Activated CD8-positive, alpha-beta memory T cell treated with anti-CD3 and anti-CD28 coated beads for 4 hours (primary cell): ENCODE data around the gene NR3C2.
A peak's percentile ranks its signal among the peaks of the same experiment; 100 is the strongest.

Experiments used
- DNase-seq, 2 donors: peaks; one replicate each; pipeline ENCODE4 v3.0.0-alpha.2; 2020; ENCODE audit warnings: low read depth in 2 of 2

NR3C2 gene

DNA sequence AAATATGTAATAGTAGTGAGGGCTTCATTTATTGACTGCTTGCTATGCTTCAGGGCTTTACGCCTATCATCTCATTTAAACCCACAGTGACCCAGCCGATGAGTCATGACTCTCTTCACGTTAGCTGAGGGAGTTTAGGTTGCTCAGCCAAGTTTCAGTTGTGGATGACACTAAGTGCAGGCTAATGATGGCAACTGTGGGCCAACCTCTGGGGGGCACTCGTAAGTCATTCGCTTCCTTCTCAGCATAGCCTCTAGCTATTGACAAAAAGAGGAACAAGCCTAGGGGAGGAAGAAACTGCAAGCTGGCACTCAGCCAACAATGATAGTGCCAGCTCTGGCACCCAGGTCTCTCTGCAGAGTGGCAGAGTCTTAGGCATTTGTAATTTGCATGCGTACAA, 385.3 kb downstream of the NR3C2 start:
- peak; percentile 42 to 58 for DNase-seq

DNA sequence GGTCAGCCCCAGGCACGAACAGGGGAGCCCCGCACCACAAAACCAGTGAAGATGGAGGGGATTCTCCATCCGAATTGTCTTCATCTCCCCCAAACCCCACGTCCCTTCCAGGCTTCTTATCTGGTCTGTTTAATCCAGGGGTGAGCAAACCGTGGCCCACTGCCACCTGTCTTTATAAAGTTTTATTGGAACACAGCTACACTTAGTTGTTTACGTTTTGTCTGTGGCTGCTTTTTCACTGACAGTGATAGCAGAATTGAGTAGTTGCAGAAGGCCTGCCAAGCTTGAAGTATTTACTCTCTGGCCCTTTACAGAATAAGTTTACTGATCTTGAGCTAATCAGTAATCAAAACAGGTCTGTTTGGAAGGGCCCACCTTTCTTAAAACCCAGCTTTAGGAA, 386.4 kb downstream of the NR3C2 start:
- no peak for DNase-seq

GRCh38 chr4:148054275-148054674, 387.9 kb downstream of the NR3C2 start:
- DNase-seq: no peak

DNA sequence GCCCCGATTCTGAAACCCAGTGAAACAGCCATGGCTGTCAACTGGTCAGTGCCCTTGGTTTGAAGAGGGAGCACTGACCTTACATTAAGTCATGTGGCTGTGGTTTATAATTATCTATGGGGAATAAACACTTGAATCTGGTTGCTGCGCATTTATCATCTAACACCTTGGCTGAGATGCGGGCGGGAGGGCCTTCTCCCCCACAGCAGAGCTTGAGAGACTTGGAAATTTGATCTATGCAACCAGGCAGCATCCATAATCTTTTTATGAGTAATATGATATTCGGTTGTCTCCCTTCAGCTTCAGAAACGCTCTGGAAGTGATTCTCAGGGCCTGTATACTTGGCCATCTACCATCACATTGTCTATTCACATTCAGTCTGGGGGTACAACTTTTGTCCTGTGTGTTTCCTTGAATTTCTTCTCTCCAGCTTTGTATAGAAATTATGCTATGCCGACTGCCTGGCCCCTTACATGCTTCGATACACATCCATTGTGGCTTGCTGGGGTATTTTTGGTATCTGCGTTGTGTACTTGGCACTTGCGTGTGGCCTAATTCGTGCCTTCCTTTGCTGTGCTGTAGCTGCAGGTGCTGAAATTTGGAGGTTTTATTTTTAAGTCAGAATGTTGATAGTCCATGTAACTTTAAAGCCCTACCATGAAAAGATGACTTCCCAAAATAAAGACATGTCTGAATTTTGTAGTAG, 388.8 kb downstream of the NR3C2 start:
- DNase-seq: no peak

DNA sequence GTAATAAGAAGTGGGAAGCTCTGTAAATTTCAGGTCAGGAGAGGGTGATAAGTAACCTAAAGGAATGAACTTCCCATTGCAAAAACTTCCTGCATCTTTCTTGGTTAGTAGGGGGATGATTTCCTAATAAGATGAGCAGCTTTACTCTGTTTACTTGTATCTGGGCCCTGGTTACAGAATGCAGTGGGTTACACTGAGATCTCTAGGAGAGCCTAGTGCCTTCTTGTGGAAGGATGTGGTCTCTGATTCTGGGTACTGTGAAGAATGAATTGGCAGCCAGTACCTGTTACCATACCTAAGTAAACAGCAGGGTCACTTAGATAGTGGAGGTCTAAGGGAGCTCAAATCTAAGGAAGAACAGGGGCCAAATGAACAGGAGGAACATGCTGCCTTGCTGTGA, 389.8 kb downstream of the NR3C2 start:
- DNase-seq: no peak

GRCh38 chr4:148051403-148051802, 390.8 kb downstream of the NR3C2 start:
- DNase-seq: no peak

GRCh38 chr4:148048598-148048997, 393.6 kb downstream of the NR3C2 start:
- DNase-seq: no peak

DNA sequence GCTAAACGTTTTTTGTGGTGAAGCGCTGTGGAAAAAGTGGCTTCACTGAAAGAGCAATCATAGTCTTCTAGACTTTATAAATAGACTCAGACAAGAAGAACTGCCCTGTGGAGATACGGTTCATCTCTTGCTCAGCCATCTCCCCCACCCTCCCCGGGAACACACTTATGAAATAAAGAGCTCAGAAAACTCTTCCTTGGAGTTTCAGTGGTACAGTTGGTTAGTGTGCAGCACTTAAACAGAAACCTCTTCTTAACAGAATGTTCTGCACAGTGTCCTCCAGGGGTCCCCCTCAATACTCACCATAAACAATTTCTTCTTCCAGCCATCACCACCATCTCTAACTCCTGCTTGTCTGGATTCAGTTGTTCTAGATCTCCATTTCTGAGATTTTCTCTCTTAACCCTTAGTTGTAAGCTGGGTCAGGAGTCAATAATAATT, 397.3 kb downstream of the NR3C2 start:
- DNase-seq: no peak

DNA sequence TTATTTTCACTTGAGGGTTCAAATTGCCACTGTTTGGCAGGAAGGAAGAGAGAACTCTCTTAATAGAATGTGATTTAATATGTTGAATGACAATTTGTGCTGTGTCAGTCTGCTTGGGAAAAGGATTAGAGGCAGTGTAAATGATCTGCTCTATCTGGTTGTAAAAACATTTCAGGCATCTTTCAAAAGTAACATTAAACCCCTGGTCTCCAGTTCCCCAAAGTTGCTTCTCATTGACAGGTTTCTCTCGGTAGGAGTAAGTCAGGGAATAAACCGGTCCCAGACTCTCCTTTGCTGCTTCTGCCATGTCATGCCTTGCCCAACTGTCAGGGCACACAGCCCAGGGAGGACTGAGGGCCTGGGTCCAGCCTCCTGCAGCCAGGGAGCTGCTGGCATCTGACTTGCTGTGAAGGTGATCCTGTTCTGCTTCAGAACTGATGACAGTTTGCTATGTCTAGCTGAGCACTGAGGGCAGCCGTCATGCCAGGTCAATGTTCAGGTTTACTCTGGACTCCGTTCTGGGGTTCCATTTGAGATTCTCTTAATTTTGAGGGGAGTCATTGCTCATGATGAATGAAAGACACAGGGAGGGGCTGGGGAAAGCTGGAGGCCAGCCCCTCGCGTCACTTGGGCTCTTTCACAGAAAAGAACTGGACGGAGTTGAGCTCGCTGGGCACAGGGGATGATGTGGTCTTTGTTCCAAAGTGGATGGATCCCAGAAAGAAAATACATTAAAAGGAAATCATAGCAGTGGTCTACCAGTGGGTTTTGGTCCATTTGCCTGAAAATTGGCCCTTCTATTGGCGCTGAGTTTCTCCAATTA, 397.9 kb downstream of the NR3C2 start:
- DNase-seq: no peak

DNA sequence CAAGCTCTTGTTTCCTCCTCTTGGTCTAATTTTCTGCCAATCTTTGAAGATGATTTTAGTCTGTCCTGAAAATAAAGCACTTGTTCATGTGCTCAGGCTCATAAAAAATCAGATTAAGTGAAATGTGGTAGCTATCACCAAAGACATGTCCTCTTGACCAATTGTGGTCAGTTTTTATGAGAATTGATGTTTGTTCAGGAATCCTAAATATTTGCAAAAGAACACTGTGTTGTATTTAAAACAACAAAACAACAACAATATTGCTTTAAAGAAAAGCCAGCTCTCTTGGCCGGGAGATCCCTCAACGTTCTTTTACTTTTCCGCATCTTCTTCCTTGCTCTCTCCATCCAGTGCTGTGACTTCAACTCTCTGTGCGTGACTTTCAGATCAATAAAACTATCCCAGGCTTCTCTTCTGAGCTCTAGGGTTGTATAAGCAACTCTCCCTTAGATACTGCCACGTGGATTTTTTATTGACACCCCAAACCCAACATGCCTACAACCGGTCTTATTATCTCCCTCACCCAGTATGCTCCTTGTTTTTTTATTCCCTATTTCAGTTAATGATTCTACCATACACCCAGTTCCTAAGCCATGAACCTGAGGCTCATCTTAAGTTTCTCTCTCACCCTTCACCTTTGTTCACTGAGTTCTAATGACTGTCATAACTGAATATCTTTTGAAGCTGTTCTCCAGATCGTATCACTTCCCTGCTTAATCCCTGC, 400.4 kb downstream of the NR3C2 start:
- no peak for DNase-seq

DNA sequence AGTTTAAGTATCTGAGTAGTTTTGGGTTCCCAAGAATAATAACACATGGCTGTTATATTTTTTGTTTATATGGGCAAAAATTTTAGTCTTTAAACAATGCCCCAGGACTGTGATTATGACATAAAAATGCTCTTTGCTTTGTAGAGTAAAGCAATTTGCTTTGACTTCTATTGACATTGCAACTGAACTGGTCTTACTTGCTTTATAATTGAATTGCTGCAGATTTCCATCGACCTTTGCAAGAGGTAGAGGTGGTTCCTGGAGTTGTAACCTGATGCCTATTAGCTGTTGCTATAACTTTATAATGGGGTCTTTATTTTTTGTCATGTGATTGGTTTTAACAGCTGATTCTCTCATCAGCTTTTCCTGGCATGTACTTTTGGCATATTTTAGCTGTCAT, 407.4 kb downstream of the NR3C2 start:
- DNase-seq: no peak

DNA sequence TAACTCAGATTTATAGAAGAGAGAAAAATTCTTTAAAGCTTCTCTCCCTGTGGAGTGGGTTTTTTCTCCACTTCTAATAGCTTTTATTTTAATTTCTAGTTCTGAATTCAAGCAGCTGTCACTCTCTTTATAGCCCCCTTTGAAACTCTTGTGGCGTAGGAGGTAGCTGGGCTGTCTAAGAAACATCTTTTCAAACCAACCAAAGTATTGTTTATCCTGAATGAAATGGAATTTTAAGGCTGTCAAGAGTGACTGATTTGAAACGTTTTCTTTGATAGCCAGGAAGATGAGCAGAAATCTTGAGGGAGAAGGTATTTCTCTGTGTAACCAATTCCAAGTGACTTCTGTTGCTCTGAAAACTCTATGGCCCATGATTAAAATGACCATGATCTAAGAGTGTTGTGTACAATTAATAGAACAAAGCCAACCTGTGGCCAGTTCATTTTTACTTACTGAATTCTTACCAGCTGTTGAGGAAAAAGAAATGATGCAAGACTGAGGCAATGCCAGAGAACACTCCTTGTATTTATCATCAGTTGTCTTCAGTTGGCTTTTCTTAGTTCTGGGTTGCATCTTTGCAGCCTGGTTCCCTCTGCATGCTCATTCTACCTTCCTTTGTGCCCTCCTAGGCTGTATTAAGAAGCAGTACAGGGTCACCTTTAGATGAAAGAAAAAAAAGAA, 411.9 kb downstream of the NR3C2 start:
- no peak for DNase-seq

GRCh38 chr4:148029781-148030180, 412.4 kb downstream of the NR3C2 start:
- no peak for DNase-seq
